HG03060 (cell line): ENCODE data around the gene PIRT.

Experiments used
- ATAC-seq: cut with Tn5 transposase; IDR thresholded peaks from one replicate; pipeline ENCODE4 v1.9.1; 2021; ENCODE audit warnings: low read depth, moderate number of reproducible peaks; ENCODE audit not compliant: unreplicated experiment

The PIRT gene

DNA sequence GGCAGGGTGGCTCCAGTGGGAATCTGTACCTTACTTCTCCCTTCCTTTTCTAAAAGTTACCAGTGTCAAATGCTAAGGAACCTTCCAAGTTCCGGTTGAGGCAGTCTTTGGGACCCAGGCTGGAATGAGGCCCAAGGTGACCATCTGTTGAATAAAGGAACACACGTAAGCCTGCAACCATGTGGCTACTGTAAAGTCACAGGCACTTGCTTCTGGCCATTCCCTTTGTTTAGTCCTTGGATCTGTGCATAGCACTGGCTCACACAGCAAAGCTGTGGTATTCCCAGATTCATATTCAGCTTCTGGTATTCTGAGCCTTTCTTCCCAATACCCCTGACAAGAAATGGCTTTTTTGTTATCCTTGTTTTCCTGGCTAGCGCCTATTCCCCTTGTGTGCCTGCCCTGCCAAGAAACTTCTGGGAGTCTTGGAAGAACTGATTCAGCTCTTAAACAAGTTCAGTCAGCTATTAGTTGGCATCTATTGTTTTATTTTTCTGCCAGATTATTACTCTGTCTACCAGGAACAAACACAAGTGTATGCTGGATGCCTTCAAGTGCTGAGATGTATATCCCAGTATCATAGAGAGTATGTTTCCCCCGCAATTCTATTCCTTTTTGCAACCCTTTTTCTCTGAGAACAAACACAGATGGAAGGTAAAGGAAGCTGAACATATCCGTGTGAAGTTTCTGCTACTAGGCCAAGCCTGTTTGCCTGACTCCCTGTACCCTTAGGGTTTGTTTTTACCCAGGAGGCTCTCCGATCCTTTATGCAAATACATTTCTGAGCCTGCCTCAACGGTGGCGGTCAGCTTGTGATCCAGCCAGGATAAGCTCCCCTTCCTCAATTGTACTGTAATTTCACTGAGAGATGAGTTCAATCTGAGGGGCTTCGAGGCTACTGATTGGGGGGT, 47.1 kb downstream of the PIRT start:
- no peak for ATAC-seq

- no peak for ATAC-seq
These were observed 48.1 kb downstream of the PIRT start for GRCh38 chr17:10789694-10790271.

- no peak for ATAC-seq
These were observed 50.4 kb downstream of the PIRT start for GRCh38 chr17:10787306-10788045.

DNA sequence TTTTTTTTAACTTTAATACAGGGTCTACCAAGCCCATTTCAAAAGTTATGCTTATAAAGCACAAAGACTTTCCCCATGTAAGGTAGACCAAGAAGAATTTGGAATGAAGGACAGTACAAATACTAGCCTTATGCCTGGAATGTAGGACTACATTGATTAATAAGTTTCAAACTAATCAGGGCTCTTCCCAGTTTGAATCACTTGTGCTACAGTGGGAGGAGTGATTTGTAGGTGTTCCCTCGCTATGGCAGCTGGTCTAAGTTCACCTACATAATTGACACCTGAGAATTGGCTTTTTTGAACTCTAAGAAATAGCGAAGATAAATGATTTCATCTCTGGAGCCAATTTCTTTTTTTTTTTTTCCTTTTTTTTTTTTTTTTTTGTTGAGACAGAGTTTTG, 52.6 kb downstream of the PIRT start:
- ATAC-seq, result no peak

DNA sequence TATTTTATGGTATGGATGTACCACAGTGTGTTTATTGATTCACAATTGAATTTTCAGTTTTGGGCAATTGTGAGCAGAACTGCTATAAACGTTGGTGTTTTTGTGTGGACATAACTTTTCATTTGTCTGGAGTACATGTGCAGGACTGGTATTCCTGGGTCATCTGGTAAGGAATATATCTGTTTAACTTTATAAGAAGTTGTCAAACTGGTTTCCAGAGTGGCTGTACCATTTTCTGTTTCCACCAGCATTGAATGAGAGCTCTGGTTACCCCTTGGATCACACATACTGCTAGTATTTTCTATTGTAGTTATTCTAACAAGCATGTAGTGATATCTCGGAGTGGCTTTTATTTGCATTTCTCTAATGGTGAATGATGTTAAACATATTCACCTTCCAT, 58.3 kb downstream of the PIRT start:
- no peak for ATAC-seq

DNA sequence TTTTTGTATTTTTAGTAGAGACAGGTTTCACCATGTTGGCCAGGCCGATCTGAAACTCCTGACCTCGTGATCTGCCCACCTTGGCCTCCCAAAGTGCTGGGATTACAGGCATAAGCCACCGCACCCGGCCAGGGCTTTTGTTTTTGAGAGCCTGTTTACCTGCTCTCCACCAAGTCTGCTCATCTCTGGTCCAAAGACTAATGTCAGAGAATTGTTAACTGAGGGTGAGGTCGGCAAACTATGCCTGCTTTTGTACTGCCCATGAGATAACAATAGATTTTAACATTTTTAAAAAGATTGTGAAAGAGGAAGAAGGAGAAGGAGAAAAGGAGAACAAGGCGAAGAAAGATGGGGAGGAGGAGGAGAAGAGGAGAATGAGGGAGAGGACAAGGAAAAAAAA, 60.0 kb downstream of the PIRT start:
- ATAC-seq, result no peak

- no peak for ATAC-seq
These were observed 60.6 kb downstream of the PIRT start for GRCh38 chr17:10777131-10777807.

DNA sequence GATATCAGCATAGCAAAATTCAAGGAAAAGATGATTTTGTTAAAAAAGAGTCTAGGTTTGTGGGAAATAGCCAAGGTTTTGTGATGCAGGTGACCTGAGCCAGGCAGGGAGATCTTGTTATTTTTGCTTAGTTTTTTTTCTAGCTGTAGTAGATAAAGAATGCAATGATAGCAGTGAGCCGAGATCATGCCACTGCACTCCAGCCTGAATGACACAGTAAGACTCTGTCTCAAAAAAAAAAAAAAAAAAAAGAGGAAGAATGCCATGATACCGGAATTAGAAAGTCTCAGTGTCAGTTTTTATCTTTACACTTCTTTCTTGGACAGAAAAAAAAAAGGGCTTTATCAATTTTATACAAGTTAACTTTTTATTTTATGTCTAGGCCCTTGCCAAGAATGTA, 61.5 kb downstream of the PIRT start:
- ATAC-seq, result no peak

- no peak for ATAC-seq
These were observed 62.0 kb downstream of the PIRT start for GRCh38 chr17:10775740-10776356.

- no peak for ATAC-seq
These were observed 62.8 kb downstream of the PIRT start for GRCh38 chr17:10775058-10775457.

GRCh38 chr17:10773391-10773790, 64.5 kb downstream of the PIRT start:
- no peak for ATAC-seq
